ENCODE data around the gene HSD11B1L.

DNA sequence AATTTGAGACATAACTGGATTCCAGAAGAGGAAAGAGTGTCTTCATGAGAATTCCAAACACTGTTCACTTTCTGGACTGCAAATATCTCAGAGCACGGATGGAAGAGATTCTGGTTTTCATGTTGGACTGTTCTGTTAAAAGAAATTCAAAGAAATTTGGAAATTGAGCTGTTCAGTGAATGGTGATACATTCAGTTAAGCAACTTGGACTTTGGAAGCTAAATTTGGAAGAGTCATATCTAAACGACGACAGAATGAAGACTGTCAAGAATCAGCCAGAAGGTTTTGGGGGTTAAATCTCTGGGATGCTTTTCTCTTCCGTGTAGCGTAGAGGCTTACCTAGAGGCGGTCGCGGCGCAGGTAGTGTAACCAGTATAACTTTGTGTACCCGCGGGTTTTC, 32.4 kb upstream of the HSD11B1L start:
- TF ChIP-seq, protein P1, sequence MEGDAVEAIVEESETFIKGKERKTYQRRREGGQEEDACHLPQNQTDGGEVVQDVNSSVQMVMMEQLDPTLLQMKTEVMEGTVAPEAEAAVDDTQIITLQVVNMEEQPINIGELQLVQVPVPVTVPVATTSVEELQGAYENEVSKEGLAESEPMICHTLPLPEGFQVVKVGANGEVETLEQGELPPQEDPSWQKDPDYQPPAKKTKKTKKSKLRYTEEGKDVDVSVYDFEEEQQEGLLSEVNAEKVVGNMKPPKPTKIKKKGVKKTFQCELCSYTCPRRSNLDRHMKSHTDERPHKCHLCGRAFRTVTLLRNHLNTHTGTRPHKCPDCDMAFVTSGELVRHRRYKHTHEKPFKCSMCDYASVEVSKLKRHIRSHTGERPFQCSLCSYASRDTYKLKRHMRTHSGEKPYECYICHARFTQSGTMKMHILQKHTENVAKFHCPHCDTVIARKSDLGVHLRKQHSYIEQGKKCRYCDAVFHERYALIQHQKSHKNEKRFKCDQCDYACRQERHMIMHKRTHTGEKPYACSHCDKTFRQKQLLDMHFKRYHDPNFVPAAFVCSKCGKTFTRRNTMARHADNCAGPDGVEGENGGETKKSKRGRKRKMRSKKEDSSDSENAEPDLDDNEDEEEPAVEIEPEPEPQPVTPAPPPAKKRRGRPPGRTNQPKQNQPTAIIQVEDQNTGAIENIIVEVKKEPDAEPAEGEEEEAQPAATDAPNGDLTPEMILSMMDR (IDR thresholded peaks at IDR 0.05) = no peak
- no peak for TF ChIP-seq POLR2A (IDR thresholded peaks at IDR 0.05)

All from vagina (tissue), 2 donors.